Measurements from ENCODE around the gene ARHGAP9.
"Not testable (repeated sequence)": the region's sequence is repeated elsewhere in the genome, so short reads cannot be mapped to it uniquely, and the experiment has no call there.

ARHGAP9 gene

DNA sequence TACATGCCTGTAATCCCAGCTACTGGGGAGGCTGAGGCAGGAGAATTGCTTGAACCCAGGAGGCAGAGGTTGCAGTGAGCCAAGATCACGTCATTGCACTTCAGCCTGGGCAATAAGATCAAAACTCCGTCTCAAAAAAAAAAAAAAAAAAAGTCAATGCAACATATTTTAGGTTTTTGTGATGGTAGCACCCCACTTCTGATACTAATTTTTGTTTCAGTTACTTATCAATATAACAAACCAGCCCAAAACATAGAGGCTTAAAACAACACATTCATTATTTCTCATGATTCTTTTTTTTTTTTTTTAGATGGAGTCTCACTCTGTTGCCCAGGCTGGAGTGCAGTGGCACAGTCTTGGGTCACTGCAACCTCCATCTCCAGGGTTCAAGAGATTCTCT lies 38.3 kb downstream of the ARHGAP9 start:
- in situ Hi-C loops (cut with MboI; ENCODE audit: low sequenced_read_pairs): not testable (repeated sequence)

DNA sequence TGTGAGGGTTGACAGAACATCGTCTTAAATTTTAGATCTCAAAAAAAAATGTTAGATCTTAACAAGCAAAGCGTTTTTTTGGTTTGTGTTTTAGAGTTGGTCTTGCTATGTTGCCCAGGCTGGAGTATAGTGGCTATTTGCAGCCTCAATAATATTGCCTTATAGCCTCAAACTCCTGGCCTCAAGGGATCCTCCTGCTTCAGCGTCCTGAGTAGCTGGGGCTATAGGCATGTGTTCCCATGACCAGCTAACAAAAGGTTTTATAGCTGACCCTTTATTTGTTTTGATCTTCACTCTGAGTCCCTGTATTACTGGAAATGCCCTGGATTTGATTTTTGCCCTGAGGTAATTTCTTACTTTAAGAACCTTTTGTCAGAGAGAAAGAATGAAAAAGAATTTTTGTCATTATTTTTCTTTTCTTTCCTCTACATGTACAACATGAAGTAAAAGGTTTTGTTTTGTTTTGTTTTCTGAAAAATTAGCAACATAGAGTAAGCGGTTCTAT lies 39.9 kb downstream of the ARHGAP9 start:
- in situ Hi-C loops (cut with MboI; ENCODE audit: low sequenced_read_pairs): no loop called here

DNA sequence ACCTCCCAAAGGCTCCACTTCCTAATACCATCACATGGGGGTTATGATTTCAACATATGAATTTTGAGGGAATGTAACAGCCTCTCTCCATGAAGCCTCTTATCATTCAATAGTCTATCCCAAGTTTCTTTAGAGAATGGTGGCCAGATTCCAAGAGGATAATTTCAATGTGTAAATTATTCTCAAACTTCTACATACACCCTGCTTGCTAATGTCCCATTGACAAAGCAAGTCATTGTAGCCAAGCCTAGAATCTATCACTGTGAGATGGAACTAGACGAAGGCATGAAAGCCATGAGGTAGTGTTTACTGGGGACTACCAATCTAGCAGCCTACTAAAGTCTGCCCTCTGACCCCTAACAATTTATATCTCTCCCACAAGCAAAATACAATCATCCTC lies 41.3 kb downstream of the ARHGAP9 start:
- in situ Hi-C loops (cut with MboI; ENCODE audit: low sequenced_read_pairs): no loop called here

DNA sequence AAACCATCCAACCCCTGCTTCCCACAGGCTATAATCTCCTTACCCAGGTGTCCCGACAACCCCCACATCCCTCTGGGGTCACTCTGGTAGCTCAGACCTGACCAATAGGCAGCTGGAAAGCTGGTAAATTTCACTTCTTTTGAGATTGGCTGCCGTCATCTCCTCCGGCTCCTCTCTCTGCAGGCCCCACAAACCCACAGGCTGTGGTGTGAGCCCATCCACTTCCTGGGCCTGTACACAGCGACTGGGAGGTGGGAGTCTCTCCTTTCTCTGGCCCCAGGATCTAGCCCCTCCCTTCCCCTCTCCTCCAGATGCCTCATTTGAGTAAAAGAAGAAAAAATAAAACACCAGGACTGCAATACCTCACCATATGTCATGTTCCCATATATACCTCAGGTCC lies 44.4 kb downstream of the ARHGAP9 start:
- in situ Hi-C loops (cut with MboI; ENCODE audit: low sequenced_read_pairs): no loop called here

- in situ Hi-C loops (cut with MboI; ENCODE audit: low sequenced_read_pairs): no loop called here
Observed at GRCh38 chr12:57434517-57435223, 45.0 kb downstream of the ARHGAP9 start, which contains the start of gene INHBC. INHBC (plus strand) TSS chr12:57434784; CDS start chr12:57434887, 103 bp downstream.

GRCh38 chr12:57433370-57433769 lies 46.3 kb downstream of the ARHGAP9 start:
- in situ Hi-C loops (cut with MboI; ENCODE audit: low sequenced_read_pairs): no loop called here

GRCh38 chr12:57431654-57432188 lies 47.9 kb downstream of the ARHGAP9 start:
- in situ Hi-C loops (cut with MboI; ENCODE audit: low sequenced_read_pairs): no loop called here

- in situ Hi-C loops (cut with MboI; ENCODE audit: low sequenced_read_pairs): no loop called here
Observed at GRCh38 chr12:57430931-57431566, 48.6 kb downstream of the ARHGAP9 start, which contains the start of gene R3HDM2. R3HDM2 (minus strand) TSS chr12:57431043; CDS start chr12:57310428, 120,615 bp downstream.

- in situ Hi-C loops (cut with MboI; ENCODE audit: low sequenced_read_pairs): no loop called here
Observed at GRCh38 chr12:57430112-57430930, 49.3 kb downstream of the ARHGAP9 start.

DNA sequence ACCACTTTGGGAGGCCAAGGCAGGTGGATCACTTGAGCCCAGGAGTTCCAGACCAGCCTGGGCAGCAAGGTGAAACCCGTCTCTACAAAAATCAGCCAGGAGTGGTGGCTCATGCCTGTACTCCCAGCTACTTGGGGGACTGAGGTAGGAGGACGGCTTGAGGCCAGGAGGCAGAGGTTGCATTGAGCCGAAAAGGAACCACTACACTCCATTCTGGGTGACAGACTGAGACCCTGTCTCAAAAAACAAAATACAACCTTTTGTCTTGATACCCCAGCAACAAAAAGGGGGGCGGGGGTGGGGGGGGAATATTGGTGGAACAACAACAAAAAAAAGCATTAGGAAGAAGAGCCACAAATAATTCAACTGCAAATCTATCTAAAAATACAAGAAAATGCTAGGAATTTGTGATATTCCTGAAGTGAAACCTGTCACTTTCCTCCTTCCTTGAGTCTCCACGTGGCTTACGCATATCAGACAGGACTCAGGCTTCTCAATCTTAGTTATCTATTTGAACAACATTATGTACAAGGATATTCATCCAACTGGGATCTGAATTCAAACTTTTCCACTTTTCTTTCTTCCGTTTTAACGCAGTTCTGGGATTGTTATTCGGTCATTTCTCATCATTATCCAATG lies 50.1 kb downstream of the ARHGAP9 start:
- in situ Hi-C loops (cut with MboI; ENCODE audit: low sequenced_read_pairs): no loop called here

GRCh38 chr12:57428965-57429364 lies 50.7 kb downstream of the ARHGAP9 start:
- in situ Hi-C loops (cut with MboI; ENCODE audit: low sequenced_read_pairs): no loop called here

- in situ Hi-C loops (cut with MboI; ENCODE audit: low sequenced_read_pairs): not testable (repeated sequence)
Observed at GRCh38 chr12:57426948-57427347, 52.7 kb downstream of the ARHGAP9 start.
